GM21723 (cell line): ENCODE measurements around the gene LDLRAD4.

Experiments
- ATAC-seq: cut with Tn5 transposase; IDR thresholded peaks from one replicate; pipeline ENCODE4 v1.9.1; 2021; ENCODE audit warnings: mild to moderate bottlenecking, moderate library complexity; ENCODE audit not compliant: unreplicated experiment

The LDLRAD4 gene

GRCh38 chr18:13227910-13228309, 9.3 kb downstream of the LDLRAD4 start:
- no peak for ATAC-seq

- no peak for ATAC-seq
These were observed 10.6 kb downstream of the LDLRAD4 start for GRCh38 chr18:13229001-13229671.

- ATAC-seq, result no peak
These were observed 12.6 kb downstream of the LDLRAD4 start for GRCh38 chr18:13231151-13231550.

GRCh38 chr18:13232086-13232917, 13.7 kb downstream of the LDLRAD4 start:
- ATAC-seq, result no peak

DNA sequence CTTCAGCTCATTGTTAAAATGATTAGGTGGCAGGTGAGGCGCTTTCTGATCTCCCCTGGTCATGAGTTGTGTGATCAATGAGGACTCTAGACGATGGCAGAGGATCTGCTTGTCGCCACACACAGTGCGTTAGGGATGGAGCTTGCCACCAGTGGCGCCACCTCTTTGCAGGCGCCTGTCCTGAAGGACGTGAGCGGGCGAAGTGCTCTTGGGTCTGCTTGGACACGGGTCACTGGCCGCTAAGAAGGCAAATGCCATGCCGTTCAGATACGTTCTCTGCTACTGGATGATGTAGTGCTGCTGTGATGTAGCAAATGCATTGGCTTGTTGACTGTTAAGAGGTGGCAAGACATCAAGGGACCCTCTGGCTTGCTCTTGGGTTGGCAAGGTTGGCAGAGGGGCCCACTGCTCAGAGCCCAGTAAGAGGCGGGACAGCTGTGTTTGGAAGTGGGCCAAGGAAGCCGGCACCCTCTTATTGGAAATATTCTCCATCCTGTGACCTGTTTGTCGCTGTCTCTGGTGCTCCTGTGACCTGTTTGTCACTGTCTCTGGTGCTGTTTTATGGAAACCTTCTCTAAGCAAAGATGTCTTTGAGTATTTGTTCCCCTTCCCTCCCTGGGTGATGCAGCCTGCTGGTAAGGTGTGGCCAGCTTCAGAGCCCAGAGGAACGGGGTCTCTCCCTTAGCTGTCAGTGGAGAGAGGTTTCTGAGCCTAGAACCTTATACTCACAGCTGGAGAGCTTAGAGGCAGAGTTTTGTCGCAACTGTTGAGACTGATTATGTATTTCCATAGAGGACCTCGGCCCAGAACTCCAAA, 14.6 kb downstream of the LDLRAD4 start:
- no peak for ATAC-seq

DNA sequence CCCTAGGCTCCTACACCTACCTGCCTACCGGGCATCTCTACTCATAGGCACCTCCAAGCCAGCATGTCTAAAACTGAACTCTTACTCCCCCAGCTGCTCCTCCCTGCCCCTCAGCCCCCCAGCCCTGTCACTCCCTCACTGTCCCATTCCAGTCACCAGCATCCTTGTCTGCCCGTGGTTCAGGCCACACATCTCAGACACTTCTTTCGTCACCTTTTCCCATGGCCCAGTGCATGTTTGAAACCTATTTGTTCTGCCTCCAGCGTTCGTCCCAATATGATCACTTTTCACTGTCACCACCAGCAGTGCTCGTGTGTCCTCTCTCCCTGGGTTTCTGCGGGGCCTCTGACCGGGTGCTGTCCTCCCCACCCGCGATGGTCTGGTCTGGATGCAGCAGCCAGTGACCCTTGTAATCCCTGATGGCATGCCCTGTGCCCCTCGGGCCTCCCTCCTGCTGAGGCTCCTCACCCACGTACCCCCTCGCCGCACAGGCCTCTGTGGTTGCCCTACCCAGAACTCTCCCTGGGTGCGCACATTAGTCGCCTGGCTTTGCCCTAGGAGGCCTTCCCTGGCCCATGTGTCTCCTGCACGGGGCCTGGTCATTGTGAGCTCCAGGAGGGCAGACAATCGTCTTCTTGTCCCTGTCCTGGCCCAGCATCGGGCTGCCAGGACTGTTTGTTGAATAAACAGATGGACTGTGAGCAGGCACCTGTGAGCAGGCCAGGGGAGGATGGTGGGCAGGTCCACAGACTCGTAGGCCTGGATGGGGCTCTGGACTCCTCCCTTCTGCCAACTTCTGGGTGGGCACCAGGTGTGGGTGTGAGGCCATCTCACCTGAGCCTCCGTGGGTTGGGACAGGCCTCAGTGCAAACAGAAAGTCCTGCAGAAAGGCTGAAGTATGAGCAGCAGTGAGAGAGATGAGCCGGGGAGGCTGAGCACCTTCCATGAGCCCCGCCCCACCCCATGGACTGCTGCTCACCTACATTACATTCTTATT, 15.5 kb downstream of the LDLRAD4 start:
- ATAC-seq, result no peak

DNA sequence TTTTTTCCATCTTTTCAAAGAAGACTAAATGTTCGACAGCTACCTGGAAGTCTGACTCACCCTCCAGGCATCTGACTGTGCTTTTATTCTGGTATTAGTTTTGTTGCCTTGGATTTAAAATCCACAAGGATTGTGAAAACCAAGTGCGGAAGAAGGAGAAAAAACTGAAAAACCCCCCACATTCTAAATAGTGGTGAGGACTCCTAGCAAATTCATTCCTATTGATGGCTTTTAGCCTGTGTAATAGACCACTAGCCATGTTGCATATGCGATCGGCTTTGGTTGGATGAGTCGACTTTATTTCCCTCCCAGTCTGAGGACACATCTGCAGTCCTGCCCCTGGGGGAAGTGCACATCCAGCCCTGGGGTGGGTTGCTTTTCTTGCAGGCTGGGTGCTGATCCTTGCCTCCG, 16.9 kb downstream of the LDLRAD4 start:
- ATAC-seq, result no peak

DNA sequence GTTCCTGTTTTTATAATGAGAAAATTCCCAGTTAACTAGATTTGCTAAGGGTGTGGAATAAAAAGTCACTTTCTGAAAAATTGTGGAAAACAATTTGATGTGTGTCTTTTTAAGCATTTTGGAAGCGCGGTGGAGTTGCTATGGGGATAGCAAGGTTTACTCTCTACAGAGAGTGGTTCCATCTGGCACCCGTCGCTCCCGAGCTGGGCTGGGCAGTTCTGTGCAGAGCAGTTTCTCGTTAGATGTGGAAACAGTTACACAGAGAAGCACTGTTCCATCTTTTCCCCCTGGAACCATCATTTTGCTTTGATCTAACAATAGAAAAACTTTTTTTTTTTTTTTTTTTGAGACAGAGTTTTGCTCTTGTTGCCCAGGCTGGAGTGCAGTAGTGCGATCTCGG, 17.4 kb downstream of the LDLRAD4 start:
- no peak for ATAC-seq

- ATAC-seq, result no peak
These were observed 17.9 kb downstream of the LDLRAD4 start for GRCh38 chr18:13236411-13236810.

GRCh38 chr18:13237073-13237472, 18.5 kb downstream of the LDLRAD4 start:
- ATAC-seq, result no peak

DNA sequence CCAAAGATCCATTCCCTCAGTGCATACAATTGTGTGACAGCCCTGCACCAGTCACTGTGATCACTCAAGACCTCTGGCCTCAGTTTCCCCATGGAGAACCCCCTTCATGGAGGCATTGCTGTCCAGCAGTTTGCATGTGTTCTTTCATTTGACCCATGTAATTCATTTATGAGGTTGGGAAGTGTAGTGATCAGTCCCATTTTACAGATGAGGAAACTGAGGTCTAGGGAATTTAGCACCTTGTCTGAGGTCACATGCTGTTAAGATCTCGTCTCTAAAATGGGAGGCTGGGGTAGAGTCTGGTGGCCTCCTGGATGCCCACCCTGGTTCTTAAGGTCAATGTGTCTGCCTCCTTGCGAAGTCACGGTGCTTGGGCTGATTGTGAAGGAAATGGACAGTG, 19.1 kb downstream of the LDLRAD4 start:
- ATAC-seq, result no peak

DNA sequence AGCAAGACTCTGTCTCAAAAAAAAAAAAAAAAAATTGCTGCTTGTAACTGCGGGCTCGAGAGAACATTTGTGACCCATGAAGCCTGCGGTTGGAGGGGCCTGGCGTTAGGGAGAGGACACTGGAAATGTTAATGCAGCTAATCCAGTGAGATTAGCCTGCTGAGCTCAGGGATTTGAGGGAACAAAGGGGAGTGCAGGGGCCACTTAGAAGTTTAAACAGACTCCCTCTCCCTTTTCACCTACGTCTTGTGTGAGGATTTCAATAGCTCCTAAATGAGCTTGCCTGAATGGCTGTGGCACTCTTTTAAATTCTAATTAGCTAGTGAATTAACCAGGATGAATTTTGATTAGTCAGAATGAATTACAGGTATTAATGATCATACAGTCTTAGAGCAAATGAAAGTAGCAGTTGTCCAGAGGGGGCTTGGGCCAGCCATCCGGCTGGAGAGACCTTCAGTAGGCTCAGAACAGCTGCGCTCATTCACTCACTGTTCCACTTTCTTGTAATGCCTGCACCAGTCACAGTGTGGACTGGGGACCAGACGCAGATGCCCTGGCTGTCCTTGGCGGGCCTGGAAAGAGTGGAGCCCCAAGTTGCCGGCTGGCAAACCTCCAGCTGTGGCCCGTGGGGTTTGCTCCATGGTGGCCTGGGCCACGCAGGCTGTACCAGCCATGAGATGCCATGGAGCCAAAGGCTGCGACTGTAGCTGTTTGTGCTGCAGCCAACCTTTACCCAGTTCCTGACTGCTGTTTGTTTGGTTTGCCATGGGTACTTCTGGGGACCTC, 20.8 kb downstream of the LDLRAD4 start:
- no peak for ATAC-seq

DNA sequence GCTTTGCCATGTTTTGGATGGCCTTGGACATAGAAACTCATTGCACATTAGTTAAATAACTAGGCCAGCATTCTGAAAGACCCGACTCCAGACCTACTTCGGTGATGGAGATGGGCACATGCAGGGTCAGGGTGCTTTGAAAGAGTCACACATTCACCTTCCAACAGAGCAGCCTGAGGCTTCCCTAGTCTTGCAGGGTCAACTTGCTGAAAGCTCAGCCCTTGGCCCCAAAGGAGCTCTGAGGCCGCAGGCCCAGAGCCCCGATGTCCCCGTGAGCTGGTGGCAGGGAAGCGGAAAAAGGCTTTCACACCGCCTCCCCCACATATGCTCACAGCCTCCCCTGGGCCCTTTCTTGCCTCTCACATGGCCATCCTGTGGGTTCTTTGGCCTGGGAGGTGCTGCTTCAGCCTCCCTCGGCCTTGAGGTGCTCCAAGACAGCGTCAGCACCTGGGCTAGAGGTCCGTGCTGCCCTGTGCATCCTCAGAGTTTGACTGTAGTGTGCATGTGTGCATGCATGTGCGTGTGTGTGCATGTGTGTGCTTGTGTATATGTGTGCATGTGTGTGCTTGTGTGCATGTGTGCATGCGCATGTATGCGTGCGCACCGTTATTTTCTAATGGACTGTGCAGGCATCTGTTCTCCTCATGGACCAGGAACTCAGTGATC, 21.6 kb downstream of the LDLRAD4 start:
- ATAC-seq, result no peak

- ATAC-seq, result no peak
These were observed 22.7 kb downstream of the LDLRAD4 start for GRCh38 chr18:13241083-13241892.

GRCh38 chr18:13241893-13242175, 23.3 kb downstream of the LDLRAD4 start:
- ATAC-seq, result no peak

- ATAC-seq, result no peak
These were observed 24.2 kb downstream of the LDLRAD4 start for GRCh38 chr18:13242797-13243196.

- no peak for ATAC-seq
These were observed 24.8 kb downstream of the LDLRAD4 start for GRCh38 chr18:13243363-13243762.

GRCh38 chr18:13244135-13244534, 25.6 kb downstream of the LDLRAD4 start:
- no peak for ATAC-seq
